Stimulated activated CD8-positive, alpha-beta memory T cell treated with anti-CD3 and anti-CD28 coated beads, Interleukin-7, amount 100 ng/mL, for 48 hours (primary cell): ENCODE data around the gene AKAP8.
A peak's percentile ranks its signal among the peaks of the same experiment; 100 is the strongest.
"Not testable (repeated sequence)": the region's sequence is repeated elsewhere in the genome, so short reads cannot be mapped to it uniquely, and the experiment has no call there.

Experiments
- DNase-seq, 2 donors: peaks; one replicate each; pipeline ENCODE4 v3.0.0-alpha.2; 2020; ENCODE audit warnings: low read depth in 1 of 2; ENCODE audit errors: extremely low read depth in 1 of 2

AKAP8 gene

GRCh38 chr19:15337202-15337601 lies 42.4 kb downstream of the AKAP8 start:
- DNase-seq: no peak

GRCh38 chr19:15335992-15336391 lies 43.6 kb downstream of the AKAP8 start:
- not testable (repeated sequence) for DNase-seq

DNA sequence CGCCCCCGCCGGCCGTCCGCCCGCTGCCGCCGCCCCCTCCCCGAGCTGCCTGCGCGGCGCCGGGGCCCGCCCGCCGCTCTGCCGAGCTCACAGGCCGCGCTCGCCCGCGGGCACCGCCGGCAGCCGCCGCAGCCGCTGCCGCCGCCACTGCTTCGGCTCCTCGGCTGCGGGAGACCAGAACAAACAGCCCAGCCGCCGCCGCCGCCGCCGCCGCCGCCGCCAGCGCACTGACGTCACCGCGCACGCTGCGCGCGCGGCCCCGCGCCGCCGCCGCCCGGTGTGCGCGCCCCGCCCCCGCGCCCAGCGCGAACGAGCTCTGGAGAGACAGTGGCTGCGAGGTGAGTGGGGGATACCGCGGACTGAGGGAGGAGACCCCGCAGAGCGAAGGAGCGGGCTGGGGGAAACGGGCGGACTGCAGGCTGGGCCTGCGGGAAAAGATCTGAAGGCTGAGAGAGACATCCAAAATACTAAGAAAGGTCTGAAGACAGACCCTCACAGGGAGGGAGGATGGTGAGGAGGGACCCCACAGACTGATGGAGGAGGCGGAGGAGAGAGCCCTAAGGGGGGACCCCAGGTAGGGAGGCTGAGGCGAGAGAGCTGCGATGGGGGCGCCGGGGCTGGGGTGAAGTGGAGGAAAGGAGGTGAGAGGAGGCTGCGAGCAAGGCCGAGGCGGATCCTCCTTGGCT lies 47.1 kb downstream of the AKAP8 start, which contains the start of gene BRD4:
Gene BRD4, minus strand, starts transcription at position 229 of the 686 bp plus-strand sequence. CDS start 59,440 bp downstream, outside the sequence.
- peak in 1 of 2 donors; percentile 58 for DNase-seq

DNA sequence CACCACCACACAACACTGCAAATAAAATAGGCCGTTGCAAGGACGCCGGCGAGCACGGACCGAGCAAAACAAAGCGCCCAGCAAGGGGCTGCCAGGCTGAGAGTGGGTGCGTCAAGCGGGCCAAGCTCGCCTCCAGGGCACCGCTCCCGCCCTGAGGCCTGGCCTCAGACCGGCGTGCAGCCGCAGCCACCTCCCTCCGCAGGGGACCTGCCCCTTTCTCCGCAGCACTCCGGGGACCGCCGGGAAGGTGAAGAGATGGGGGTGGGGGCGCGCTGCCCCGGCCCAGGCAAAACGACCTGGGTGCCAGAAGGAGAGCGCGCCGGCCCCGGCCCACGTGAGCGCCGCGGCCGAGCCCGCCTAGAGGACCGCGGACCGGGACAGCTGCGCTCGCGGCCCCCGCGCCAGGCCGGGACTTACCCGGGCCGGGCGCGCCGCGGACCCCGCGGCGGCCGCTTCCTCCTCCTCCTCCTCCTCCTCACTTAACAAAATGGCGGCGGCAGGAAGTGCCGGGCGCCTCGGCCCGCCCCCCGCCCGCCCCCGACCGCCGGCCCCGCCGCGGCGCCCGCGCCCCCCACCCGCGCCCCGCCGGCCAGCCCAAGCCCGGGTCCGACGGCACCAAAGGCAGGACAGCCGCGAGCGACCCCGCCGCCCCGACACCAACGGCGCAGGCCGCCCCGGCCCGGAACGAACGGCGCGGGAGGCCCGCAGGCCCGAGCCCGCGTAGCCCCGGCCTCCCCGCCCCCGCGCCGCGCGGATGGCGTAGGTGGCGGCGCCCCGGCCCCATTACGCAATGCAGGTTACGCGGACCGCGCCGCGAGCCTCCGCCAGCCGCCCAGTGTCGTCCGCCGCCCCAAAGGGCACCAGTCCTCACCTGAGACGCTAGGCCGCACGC lies 47.9 kb downstream of the AKAP8 start:
- DNase-seq: peak in 1 of 2 donors; percentile 33

DNA sequence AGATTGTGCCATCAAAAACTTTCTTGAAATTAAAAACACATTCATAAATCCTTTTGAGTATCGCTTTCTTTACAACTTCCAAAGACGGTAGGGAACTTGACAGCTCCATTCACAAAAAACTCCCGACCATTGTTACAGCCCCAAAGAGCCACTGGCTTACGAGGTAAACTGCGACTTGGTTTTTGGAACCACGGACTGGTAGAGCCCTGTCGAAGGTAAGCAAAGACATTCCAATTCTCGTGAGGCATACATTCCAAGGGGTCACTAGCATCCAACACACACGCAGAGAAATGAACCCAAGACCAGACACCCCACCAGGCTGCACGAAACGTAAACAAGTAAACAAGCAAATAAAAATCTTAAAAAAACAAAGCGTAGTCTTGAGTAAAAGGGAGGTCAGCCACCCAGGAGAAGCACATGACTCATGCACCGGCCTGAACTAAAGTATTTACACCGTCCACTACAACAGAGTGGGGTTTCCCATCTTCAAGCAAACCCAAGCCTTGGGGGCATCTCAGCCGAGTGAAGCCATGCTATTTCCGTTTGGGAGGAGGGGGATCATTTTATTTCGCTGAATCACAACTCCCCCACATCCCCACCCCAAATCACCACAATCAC lies 48.7 kb downstream of the AKAP8 start:
- no peak for DNase-seq

GRCh38 chr19:15328312-15328711 lies 51.3 kb downstream of the AKAP8 start:
- no peak for DNase-seq

DNA sequence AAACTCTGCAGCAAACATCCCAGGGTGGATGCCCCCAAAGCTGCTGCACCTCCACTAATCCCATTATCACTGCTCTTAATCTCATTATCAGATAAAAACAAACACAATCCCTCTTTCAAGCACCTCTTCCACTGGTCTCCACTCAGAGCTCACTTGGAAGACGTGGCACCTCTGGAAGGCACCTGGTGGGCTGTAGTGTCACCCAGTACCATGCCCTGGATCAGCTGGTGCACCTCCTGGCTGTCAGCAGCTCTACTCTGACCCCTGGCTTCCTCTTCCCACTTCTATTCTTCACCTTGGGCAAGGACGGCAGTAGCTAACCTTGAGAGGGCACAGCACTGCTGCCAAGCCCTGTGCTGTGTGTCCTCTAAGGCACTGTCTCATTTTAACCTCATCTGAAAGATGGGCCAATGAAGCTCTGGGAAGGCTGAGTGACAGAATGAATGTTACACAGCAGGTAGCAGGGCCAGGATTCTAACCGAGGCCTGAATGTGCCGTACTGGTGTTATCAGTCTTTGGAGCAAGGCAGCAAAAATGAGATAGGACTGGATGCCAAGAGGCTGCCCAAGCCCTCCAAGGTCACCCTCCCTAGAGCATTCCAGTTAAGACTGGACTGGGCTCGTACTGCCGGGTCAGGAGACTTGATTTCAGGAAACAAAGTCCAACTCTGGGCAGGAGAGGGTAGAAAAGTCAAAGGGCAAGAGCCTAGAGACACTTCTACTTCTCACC lies 54.6 kb downstream of the AKAP8 start:
- DNase-seq: no peak

GRCh38 chr19:15323496-15324235 lies 55.9 kb downstream of the AKAP8 start:
- no peak for DNase-seq

DNA sequence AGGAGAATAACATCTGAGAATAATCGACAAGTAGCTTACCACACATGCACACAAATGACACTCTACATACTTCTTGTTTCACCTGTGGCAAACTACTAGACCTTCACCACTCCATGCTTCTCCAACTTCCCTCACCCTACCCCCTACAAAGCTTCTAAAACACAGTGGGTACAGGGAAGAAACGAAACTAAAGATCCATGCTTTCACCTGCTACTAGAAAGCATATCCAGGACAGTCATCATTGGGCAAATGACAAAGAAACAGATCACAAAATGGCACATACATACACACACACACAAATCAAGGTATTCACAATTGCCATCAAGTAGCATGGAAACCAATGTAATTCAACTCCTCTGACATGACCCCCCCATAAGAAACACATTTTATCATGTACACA lies 57.8 kb downstream of the AKAP8 start:
- DNase-seq: no peak

DNA sequence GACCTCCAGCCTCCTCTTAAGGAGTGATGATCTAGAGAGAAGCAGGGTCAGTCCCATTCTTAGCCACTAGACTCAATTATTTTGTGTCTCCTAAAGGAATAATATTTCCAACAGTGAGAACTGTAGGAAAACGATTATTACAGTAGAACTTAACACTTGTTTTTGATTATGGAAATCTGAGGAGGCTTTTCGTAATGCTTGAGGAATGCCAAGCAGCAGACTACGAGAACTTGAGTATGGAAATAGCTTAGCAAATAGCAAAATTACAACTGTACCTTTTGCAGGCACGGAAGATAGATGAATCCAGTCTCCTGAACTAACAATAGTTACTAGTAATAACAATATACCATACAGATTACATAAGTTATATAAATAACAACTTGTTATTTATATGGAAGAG lies 59.5 kb downstream of the AKAP8 start:
- no peak for DNase-seq

GRCh38 chr19:15318241-15318691 lies 61.3 kb downstream of the AKAP8 start:
- no peak for DNase-seq

- DNase-seq: no peak
Measured at GRCh38 chr19:15317392-15318071, 62.1 kb downstream of the AKAP8 start.

- no peak for DNase-seq
Measured at GRCh38 chr19:15316498-15316897, 63.1 kb downstream of the AKAP8 start.

- DNase-seq: no peak
Measured at GRCh38 chr19:15315101-15315500, 64.5 kb downstream of the AKAP8 start.

DNA sequence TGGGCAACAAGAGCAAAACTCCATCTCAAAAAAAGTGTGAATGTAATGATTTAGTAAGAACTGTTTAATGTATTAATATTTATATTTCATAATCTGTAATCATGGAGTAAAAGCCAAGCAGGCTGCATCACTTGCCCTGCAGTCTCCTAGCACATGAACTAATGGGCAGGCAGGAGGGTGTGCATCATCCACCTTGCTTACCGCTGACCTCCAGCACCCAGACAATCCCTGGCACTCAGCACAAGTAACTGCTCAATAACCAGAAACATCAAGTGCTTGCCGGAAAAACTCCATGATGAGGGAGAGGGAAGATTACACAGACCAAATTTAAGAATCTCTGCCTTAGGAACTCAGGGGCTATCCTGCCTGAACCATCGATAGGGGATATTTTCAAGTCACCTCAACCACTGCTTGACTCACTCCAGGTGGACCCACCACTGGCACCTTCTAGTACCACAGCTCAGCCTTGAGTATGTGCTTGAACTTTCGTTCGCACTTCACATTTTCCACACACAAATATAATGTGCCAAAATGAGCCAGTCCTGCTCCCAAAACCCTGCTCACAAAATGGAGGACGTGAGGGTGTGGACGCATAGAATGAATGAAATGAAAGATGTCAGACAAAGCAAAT lies 65.8 kb downstream of the AKAP8 start:
- no peak for DNase-seq

GRCh38 chr19:15307169-15307568 lies 72.4 kb downstream of the AKAP8 start:
- DNase-seq: no peak

DNA sequence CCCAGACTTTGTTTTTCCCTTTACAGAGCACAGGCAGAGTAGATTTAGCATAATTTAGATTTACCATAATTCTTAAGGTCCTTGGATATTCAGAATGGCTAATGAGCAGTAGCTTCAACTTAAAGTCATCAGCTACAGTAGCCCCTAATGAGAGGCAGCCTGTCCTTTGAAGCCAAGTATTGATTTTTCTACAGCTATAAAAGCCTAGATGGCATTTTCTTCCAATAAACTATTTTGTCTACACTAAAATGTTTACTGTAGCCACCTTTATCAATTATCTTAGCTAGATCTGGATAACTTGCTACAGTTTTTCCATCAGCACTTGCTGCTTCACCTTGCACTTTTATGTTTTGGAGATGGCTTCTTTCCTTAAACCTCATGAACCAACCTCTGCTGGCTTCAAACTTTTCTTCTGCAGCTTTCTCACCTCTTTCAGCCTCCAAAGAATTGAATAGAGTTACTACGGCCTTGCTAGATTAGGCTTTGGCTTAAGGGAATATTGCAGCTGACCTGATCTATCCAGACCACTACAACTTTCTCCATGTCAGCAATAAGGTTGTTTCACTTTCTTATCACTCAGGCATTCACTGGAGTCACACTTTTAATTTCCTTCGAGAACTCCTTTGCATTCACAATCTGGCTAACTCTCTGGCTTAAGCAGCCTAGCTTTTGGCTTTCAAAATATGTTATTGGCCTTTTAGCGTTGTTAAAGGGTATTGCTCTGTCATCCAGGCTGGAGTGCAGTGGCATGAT lies 73.8 kb downstream of the AKAP8 start:
- DNase-seq: no peak

DNA sequence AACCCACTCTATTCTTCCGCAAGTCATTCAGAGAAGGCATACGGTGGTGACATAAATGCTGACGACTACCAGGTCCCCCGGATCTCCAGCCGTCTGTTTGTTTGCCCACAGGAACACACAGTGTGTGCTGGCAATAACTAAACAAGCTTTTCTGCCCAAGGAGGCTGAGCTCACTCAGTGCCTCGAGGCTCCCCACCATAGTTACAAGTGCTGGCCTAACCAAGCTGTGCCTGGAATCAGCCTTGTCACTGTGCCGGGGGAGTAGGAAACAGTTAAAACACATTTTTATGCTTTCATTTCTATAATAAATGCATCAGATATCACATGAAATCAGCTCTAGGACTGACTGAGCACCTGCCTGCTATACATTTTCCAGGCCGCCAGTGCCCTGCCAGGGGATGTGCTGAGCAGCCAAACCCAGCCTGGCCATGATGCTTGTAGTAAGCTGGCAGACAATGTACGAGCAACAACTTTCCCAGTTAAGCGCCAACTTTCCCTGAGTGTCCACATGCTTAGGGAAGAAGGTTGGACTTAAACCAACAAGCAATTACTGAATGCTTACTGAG lies 75.4 kb downstream of the AKAP8 start:
- peak in 1 of 2 donors; percentile 58 for DNase-seq
